ENCODE results near the gene DPH6.

The DPH6 gene

DNA sequence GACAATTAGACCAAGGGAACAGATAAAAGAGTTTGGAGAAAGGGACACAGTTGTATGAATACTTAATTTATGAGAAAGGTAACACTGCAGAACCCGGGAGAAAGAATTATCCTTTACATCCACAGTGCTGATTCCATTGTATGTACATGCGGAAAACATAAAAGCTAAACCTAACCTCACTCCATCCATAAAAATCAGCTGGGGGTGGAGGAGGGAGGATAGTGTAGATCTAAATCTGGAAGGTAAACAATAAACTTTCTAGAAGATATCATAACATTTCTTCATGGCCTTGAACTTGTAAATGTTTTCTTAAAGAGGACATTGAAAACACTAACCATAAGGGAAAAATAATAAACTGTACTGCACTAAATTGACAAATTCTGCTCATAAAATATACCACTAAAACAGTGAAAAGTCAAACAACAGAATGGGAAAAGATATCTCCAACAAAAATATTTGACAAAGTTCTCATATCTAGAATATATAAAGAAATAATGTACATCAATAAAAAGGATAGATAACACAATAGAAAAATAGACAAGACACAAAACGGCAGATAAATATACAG, 220.5 kb downstream of the DPH6 start:
- no peak for DNase-seq

GRCh38 chr15:35323141-35323540, 222.8 kb downstream of the DPH6 start:
- DNase-seq: no peak

DNA sequence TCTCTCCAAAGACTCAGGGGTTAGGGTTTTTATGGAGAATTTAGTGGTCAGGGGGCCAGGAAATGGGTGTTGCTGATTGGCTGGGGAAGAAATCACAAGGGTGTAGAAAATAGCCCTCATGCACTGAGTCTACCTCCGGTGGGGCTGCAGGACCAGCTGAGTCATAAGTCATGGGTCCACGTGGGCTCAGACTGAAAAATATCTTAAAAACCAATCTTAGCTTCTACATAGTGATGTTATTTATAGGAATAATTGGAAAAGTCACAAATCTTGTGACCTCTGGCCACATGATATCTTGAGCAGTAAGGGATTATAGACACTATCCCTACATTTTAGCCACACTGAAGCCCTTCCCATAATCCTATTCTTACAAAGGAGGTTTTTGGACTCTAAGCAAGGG, 224.0 kb downstream of the DPH6 start:
- DNase-seq: peak in 2 of 4 experiments; percentile 1

DNA sequence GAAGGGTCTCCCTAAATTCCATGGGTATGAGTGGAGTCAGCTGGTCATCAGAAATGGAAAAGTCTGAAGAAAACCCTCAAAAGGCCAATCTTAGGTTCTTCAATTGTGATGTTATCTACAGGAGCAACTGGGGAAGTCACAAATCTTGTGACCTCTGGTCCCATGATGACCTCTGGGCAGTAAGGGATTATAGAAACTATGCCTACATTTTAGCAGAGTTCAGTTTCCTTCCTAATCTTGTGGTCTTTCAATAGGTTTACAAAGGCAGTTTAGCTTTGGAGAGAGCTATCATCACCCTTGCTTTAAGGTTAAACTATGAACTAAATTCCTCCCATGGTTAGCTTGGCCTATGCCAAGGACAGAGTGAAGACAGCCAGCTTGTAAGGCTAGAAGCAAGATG, 225.1 kb downstream of the DPH6 start:
- DNase-seq: peak in 2 of 4 experiments; percentile 9 to 15
